ENCODE data around the gene CRB2.

The CRB2 gene

DNA sequence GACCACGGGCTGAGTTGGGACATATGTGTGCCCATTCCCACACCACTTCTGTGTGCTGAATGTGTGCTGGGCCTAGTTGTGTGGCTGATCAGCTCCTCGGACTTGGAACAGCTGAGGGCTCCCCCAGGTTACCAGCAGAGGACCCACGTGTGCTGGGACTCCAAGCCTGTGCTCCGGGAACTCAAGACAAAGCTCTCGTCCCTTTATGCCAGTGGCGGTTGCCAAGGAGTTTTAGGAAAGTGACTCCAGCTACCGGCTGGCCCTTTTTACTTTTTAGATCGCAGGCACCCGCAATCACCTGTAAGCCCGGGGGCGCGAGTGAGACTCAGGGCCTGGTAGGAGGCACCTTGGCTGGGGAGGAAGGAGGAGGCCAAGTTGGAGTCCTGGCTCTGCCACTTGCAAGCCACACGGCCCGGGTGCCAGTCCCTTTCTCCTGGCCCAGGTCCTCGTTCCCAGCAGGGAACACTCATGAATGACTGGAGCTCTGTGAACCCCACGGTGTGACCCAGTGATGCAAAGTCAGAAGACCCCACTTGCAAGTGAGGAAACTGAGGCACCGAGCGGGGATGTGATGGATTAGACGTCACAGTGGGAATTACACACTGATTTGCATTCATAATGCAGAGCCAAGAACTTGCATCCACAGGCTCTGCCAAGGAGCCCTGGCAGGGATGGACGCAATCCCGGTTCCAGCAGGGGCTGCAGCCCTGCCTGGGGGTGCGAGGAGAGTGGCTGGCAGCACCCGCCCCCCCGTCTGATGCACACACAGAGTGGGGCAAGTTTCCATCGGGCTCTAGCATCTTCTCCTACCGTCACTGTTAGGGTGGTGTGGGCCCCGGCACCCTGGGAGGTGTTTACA lies 26.9 kb downstream of the CRB2 start:
- H3K4me3 ChIP-seq (ENCODE audit: low read depth, low read length), result no peak overlapping the region

DNA sequence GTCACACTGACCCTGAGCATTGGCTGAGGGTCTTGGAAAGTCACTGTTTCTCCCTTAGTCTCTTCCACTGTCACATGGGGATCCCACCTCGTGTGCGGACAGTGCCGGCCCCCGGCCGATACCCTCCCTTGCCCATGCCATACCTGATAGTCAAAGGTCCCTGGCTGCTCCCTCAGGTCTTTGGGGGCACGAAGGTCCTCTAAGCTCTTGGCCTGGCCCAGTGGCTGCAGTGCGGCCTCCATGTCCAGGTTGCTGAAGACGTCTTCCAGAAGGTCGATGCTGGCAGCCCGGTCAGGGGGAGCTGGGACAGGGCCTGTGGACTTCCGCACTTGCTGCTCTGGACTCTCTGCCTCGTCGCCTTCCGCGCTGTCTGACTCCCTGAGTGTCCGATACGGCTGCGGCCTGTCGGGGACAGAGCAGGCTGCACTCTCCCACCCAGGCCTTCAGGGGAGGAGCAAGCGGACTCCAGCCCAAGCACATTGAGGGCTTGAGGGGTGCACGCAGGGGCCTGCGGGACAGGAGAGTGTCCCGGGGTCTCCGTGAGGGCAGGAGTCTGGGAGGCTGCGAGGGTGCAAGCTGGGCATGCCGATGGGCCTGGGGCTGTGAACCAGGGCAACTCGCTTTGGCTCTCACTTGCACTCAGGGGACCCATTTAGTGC lies 27.6 kb downstream of the CRB2 start:
- no peak for DNase-seq (ENCODE audit: low read depth)
- TF ChIP-seq MYC (IDR thresholded peaks at IDR 0.05; ENCODE audit: low read depth, low read length) (no peak), MAX (IDR thresholded peaks at IDR 0.05; ENCODE audit: low read depth, low read length) (no peak), POLR2A (IDR thresholded peaks at IDR 0.05; ENCODE audit: extremely low read depth, insufficient read length) (no peak)
- TF ChIP-seq, protein P1, sequence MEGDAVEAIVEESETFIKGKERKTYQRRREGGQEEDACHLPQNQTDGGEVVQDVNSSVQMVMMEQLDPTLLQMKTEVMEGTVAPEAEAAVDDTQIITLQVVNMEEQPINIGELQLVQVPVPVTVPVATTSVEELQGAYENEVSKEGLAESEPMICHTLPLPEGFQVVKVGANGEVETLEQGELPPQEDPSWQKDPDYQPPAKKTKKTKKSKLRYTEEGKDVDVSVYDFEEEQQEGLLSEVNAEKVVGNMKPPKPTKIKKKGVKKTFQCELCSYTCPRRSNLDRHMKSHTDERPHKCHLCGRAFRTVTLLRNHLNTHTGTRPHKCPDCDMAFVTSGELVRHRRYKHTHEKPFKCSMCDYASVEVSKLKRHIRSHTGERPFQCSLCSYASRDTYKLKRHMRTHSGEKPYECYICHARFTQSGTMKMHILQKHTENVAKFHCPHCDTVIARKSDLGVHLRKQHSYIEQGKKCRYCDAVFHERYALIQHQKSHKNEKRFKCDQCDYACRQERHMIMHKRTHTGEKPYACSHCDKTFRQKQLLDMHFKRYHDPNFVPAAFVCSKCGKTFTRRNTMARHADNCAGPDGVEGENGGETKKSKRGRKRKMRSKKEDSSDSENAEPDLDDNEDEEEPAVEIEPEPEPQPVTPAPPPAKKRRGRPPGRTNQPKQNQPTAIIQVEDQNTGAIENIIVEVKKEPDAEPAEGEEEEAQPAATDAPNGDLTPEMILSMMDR (IDR thresholded peaks at IDR 0.05; ENCODE audit: low read depth, low read length), result no peak
- H3K4me3 ChIP-seq (ENCODE audit: low read depth, low read length), result no peak overlapping the region

More for the DNA sequence above, 26.9 kb downstream of the CRB2 start:
- no peak for DNase-seq (ENCODE audit: low read depth)
- TF ChIP-seq MYC (IDR thresholded peaks at IDR 0.05; ENCODE audit: low read depth, low read length), result no peak
- no peak for TF ChIP-seq MAX (IDR thresholded peaks at IDR 0.05; ENCODE audit: low read depth, low read length)
- TF ChIP-seq, protein P1 (IDR thresholded peaks at IDR 0.05; ENCODE audit: low read depth, low read length), result no peak
- no peak for TF ChIP-seq POLR2A (IDR thresholded peaks at IDR 0.05; ENCODE audit: extremely low read depth, insufficient read length)

DNA sequence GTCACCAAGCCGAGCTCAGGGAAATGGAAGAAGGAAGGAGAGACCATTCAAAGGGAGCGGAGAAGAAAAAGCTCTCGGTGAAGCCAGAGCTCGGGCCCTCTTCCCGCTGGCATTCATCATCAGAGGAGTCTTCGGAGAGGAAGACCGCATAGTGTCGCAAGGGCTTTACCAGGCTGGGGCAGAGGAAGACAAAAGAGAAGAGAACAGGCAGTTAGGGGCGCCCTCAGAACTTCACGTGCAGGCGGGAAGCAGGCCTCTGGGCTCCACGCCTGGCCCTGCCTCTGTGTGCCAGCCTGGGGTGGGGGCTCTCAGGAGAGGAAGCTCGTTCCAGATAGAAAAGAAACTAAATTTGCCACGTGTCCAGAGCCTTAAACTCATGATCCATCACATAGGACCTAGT lies 31.7 kb downstream of the CRB2 start:
- peak; percentile 81 for DNase-seq (ENCODE audit: low read depth)
- no peak overlapping the region for H3K4me3 ChIP-seq (ENCODE audit: low read depth, low read length)
- TF ChIP-seq POLR2A (IDR thresholded peaks at IDR 0.05; ENCODE audit: extremely low read depth, insufficient read length) (no peak), MYC (IDR thresholded peaks at IDR 0.05; ENCODE audit: low read depth, low read length) (no peak), MAX (IDR thresholded peaks at IDR 0.05; ENCODE audit: low read depth, low read length) (no peak)
- TF ChIP-seq, protein P1 (IDR thresholded peaks at IDR 0.05; ENCODE audit: low read depth, low read length), result no peak

- peak; percentile 78 for DNase-seq (ENCODE audit: low read depth)
- H3K4me3 ChIP-seq (ENCODE audit: low read depth, low read length), result no peak overlapping the region
- TF ChIP-seq POLR2A (IDR thresholded peaks at IDR 0.05; ENCODE audit: extremely low read depth, insufficient read length) (no peak), MAX (IDR thresholded peaks at IDR 0.05; ENCODE audit: low read depth, low read length) (no peak), MYC (IDR thresholded peaks at IDR 0.05; ENCODE audit: low read depth, low read length) (no peak)
- TF ChIP-seq, protein P1 (IDR thresholded peaks at IDR 0.05; ENCODE audit: low read depth, low read length), result no peak
Observed at GRCh38 chr9:123389070-123389469, 33.1 kb downstream of the CRB2 start.

DNA sequence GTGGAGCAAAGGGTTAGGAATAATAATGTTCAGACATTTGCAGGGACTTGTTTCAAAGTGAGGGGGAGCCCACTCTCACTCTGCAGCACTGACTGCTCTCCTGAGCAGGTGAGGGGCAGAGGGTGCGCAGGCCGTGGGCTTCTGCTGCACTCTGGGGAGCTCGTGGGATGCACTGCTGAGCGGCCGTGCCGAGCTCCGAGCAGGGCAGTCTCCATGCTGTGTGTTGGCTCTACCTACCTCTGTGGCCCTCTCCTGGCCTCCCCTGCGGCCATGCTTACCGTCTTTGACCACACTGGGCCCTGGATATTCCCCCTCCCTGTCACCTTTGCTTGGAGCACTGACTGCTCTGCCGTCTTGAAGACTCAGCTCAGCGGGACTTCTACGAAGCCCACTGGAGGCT lies 33.7 kb downstream of the CRB2 start:
- H3K4me3 ChIP-seq (ENCODE audit: low read depth, low read length), result no peak overlapping the region
- no peak for DNase-seq (ENCODE audit: low read depth)
- TF ChIP-seq POLR2A (IDR thresholded peaks at IDR 0.05; ENCODE audit: extremely low read depth, insufficient read length) (no peak), MYC (IDR thresholded peaks at IDR 0.05; ENCODE audit: low read depth, low read length) (no peak)
- TF ChIP-seq, protein P1 (IDR thresholded peaks at IDR 0.05; ENCODE audit: low read depth, low read length), result no peak
